ENCODE results near the gene ZFYVE28. TPM values are rescaled to one million over a fixed set of nuclear protein-coding genes. Genes with fewer than 3 reads are reported as not detected.

ZFYVE28 gene
- total and polyA plus RNA-seq, 8 donors, result 4.9 to 88.8 (median 7.3) TPM

- intact Hi-C loops (cut with DNase I; ENCODE audit: low total_unique reads), result no loop called here
- DNase-seq, result peak in 1 of 2 donors; percentile 13
- WGBS, 5 donors, result 93 to 95% (median 94%) methylated on average over 16 to 19 of the region's 19 CpGs
- Histone ChIP-seq H3K4me3 (no peak overlapping the region), H3K27me3 (no peaks in the 10 kb centered on the region), H3K4me1 (no peaks in the 10 kb centered on the region), H3K9me3 (peaks cover 0 to 4% (median 1%) of the 10 kb centered on the region in 4 donors), H3K36me3 (peaks cover 0 to 15% (median 11%) of the 10 kb centered on the region in 4 donors), H3K27ac (no peak overlapping the region)
- TF ChIP-seq POLR2A (IDR thresholded peaks at IDR 0.05) (no peak), POLR2AphosphoS5 (IDR thresholded peaks at IDR 0.05) (no peak)
- TF ChIP-seq, protein P1, sequence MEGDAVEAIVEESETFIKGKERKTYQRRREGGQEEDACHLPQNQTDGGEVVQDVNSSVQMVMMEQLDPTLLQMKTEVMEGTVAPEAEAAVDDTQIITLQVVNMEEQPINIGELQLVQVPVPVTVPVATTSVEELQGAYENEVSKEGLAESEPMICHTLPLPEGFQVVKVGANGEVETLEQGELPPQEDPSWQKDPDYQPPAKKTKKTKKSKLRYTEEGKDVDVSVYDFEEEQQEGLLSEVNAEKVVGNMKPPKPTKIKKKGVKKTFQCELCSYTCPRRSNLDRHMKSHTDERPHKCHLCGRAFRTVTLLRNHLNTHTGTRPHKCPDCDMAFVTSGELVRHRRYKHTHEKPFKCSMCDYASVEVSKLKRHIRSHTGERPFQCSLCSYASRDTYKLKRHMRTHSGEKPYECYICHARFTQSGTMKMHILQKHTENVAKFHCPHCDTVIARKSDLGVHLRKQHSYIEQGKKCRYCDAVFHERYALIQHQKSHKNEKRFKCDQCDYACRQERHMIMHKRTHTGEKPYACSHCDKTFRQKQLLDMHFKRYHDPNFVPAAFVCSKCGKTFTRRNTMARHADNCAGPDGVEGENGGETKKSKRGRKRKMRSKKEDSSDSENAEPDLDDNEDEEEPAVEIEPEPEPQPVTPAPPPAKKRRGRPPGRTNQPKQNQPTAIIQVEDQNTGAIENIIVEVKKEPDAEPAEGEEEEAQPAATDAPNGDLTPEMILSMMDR (IDR thresholded peaks at IDR 0.05), result no peak
These were observed 115.2 kb downstream of the ZFYVE28 start for GRCh38 chr4:2303121-2303685.

GRCh38 chr4:2302387-2303119 is 115.9 kb downstream of the ZFYVE28 start:
- whole genome bisulfite sequencing, 5 donors, result 94 to 96% (median 94%) methylated on average over 25 to 28 of the region's 28 CpGs
- Histone ChIP-seq H3K4me1 (no peaks in the 10 kb centered on the region), H3K9me3 (peaks cover 0 to 4% (median 1%) of the 10 kb centered on the region in 4 donors), H3K27ac (no peak overlapping the region), H3K36me3 (peaks cover 0 to 15% (median 11%) of the 10 kb centered on the region in 4 donors), H3K4me3 (no peak overlapping the region), H3K27me3 (no peaks in the 10 kb centered on the region)
- intact Hi-C loops (cut with DNase I; ENCODE audit: low total_unique reads), result no loop called here
- TF ChIP-seq POLR2AphosphoS5 (IDR thresholded peaks at IDR 0.05), result no peak
- TF ChIP-seq, protein P1 (IDR thresholded peaks at IDR 0.05), result no peak
- no peak for TF ChIP-seq EP300 (IDR thresholded peaks at IDR 0.05)
- TF ChIP-seq POLR2A (IDR thresholded peaks at IDR 0.05), result no peak
- DNase-seq, result peak in 1 of 2 donors; percentile 11

GRCh38 chr4:2301806-2302205 is 116.6 kb downstream of the ZFYVE28 start:
- intact Hi-C loops (cut with DNase I; ENCODE audit: low total_unique reads), result no loop called here
- Histone ChIP-seq H3K4me3 (no peak overlapping the region), H3K27me3 (no peaks in the 10 kb centered on the region), H3K4me1 (no peaks in the 10 kb centered on the region), H3K27ac (no peak overlapping the region), H3K36me3 (peaks cover 0 to 16% (median 14%) of the 10 kb centered on the region in 4 donors), H3K9me3 (peaks cover 0 to 3% (median 1%) of the 10 kb centered on the region in 4 donors)
- TF ChIP-seq, protein P1 (IDR thresholded peaks at IDR 0.05), result no peak
- TF ChIP-seq POLR2A (IDR thresholded peaks at IDR 0.05) (no peak), POLR2AphosphoS5 (IDR thresholded peaks at IDR 0.05) (no peak), EP300 (IDR thresholded peaks at IDR 0.05) (no peak)
- WGBS, 5 donors, result 70 to 86% (median 84%) methylated on average over 19 of the region's 19 CpGs
- DNase-seq, result peak; percentile 20 to 63

GRCh38 chr4:2301225-2301642 is 117.2 kb downstream of the ZFYVE28 start:
- TF ChIP-seq POLR2AphosphoS5 (IDR thresholded peaks at IDR 0.05), result no peak
- TF ChIP-seq, protein P1 (IDR thresholded peaks at IDR 0.05), result no peak
- TF ChIP-seq EP300 (IDR thresholded peaks at IDR 0.05), result no peak
- TF ChIP-seq POLR2A (IDR thresholded peaks at IDR 0.05), result no peak
- Histone ChIP-seq H3K27me3 (no peaks in the 10 kb centered on the region), H3K4me3 (no peak overlapping the region), H3K27ac (no peak overlapping the region), H3K9me3 (peaks cover 0 to 3% (median 0%) of the 10 kb centered on the region in 4 donors), H3K4me1 (no peaks in the 10 kb centered on the region), H3K36me3 (peaks cover 0 to 16% (median 14%) of the 10 kb centered on the region in 4 donors)
- 84 to 87% (median 86%) methylated on average over 12 to 14 of the region's 14 CpGs for WGBS, 5 donors
- intact Hi-C loops (cut with DNase I; ENCODE audit: low total_unique reads), result no loop called here
- peak in 1 of 2 donors; percentile 22 for DNase-seq

All from stomach (tissue), 9 donors.